H7 (cell line): ENCODE results near the gene BTG4. TPM values are rescaled to one million over a fixed set of nuclear protein-coding genes. Genes with fewer than 3 reads are reported as not detected.

ENCODE experiments used
- DNase-seq: peaks from one replicate; pipeline ENCODE4 v3.0.0; 2012
- H3K27me3 ChIP-seq: 2 replicates; pipeline ENCODE4 v1.6.0; 2011; ENCODE audit warnings: mild to moderate bottlenecking, low read length; ENCODE audit not compliant: control insufficient read depth, insufficient read depth
- H3K36me3 ChIP-seq: replicated peaks from 2 replicates; pipeline ENCODE4 v1.5.1; 2011; ENCODE audit warnings: low read length; ENCODE audit not compliant: control insufficient read depth, insufficient read depth
- H3K4me3 ChIP-seq: 2 replicates; pipeline ENCODE4 v1.5.1; 2011; ENCODE audit warnings: low read depth, mild to moderate bottlenecking, control low read depth, low read length, moderate library complexity; ENCODE audit not compliant: insufficient read depth
- total RNA-seq: library from RNA; depleted of rRNA; stranded (reverse); fragments of >200 nt; shearing (Covaris generic); gene quantifications from 2 replicates; pipeline ENCODE4 v1.2.3, GENCODE V29; 2014

BTG4 gene
- total RNA-seq, 1 experiment from 2014 or later = not detected

DNA sequence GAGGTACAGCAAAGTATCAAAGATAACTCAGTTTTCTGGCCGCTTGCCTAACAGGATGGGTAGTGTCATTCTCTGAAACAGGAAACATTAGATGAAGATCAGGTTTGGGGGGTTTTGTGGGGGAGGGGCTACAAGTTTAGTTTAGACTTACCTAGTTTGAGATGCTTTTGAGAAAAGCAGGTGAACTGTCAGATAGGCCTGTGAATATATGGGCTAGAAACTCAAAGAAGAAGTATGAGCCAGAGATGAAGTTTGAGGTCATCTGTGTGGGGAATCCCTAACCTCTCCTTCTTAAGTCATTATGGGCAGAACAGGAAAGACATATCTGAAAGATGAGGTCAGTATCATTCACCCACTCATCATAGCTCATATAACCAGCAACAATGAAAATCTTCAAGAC is 14.3 kb upstream of the BTG4 start:
- Histone ChIP-seq H3K27me3 (no peaks in the 10 kb centered on the region; the same call in 1 of the 2 replicates), H3K36me3 (no peaks in the 10 kb centered on the region), H3K4me3 (no peak overlapping the region)
- DNase-seq = no peak

- DNase-seq = no peak
- Histone ChIP-seq H3K27me3 (no peaks in the 10 kb centered on the region; the same call in 1 of the 2 replicates), H3K36me3 (no peaks in the 10 kb centered on the region), H3K4me3 (no peak overlapping the region)
Measured at GRCh38 chr11:111525456-111525855, 13.3 kb upstream of the BTG4 start.

DNA sequence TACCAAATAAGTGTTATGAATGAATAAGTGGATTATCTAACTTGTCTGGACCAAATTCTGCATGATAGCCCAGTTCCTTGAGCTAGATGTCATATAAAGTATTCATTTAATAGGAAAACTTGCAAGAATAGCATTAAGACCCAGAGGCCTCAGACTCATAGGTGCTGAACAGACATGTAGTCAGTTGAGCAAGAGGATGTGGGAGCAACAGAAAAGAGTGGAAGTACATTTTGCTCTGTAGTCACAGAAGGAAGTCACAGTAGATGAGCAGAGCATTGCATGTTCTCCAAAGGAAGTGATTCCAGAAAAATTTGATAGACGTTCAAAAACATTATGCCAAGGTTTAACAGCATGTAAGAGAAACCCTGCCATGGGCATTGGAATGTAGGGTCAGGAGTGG is 11.9 kb upstream of the BTG4 start:
- H3K27me3 ChIP-seq = no peaks in the 10 kb centered on the region; the same call in 1 of the 2 replicates
- H3K4me3 ChIP-seq = no peak overlapping the region
- no peak for DNase-seq
- H3K36me3 ChIP-seq = no peaks in the 10 kb centered on the region

GRCh38 chr11:111523343-111523742 is 11.2 kb upstream of the BTG4 start:
- DNase-seq = no peak
- H3K4me3 ChIP-seq = no peak overlapping the region
- H3K36me3 ChIP-seq = no peaks in the 10 kb centered on the region
- H3K27me3 ChIP-seq = no peaks in the 10 kb centered on the region; the same call in 1 of the 2 replicates

DNA sequence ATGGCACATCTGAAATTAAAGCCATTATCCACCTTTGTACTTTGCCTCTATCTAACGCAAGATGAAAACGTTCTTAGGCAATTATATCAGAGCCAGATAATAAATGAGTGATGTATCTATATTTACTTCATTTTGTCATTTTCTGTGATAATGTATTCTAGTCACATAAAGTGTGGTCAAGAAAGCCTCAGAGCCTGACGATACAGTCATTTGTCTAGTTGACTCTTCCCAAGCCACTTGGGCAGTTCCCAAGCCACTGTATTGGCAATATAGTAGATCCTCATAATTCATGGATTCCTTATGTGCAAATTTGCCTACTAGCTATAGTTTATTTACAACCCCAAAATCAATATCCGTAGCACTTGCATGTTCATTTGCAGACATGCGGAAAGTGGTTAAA is 10.2 kb upstream of the BTG4 start:
- no peak for DNase-seq
- H3K4me3 ChIP-seq = no peak overlapping the region
- no peaks in the 10 kb centered on the region for H3K36me3 ChIP-seq
- H3K27me3 ChIP-seq = no peaks in the 10 kb centered on the region; the same call in 1 of the 2 replicates

GRCh38 chr11:111521135-111521534 is 8.9 kb upstream of the BTG4 start:
- Histone ChIP-seq H3K36me3 (no peaks in the 10 kb centered on the region), H3K27me3 (no peaks in the 10 kb centered on the region), H3K4me3 (no peak overlapping the region)
- no peak for DNase-seq

DNA sequence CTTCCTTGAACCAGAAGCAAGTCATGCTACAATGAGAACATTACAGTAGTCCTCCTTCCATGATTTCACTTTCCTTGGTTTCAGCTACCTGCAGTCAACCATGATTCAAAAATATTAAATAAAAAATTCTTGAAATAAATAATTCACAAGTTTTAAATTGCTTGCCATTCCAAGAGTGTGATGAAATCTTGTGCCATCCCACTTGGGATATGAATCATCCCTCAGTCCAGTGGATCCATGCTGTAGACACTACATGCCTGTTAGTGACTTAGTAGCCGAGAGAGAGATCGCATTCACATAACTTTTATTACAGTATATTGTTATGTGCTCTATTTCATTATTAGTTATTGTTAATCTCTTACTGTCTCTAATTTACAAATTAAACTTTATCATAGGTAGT is 8.4 kb upstream of the BTG4 start:
- DNase-seq = no peak
- Histone ChIP-seq H3K36me3 (no peaks in the 10 kb centered on the region), H3K27me3 (no peaks in the 10 kb centered on the region), H3K4me3 (no peak overlapping the region)

DNA sequence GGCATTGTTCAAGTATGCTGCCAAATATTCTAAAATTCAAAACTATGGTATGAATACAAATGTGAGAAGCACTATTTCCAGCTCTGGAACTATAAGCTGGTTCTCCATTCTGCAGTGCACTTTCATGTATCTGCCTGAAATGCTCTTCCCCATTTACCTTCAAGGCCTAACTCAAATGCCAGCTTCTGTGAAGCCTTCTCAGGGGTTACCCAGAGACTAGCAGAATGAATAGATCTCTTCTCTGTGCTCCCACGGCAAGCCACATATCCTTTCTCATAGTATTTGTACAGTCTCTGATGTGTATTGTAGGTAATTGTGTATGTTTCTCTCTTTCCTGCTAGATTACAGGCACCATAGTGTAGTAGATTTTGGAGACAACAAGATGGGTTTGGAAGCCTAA is 6.5 kb upstream of the BTG4 start:
- peaks cover 16% of the 10 kb centered on the region for H3K27me3 ChIP-seq
- no peaks in the 10 kb centered on the region for H3K36me3 ChIP-seq
- DNase-seq = no peak
- H3K4me3 ChIP-seq = no peak overlapping the region

- Histone ChIP-seq H3K27me3 (peaks cover 34% of the 10 kb centered on the region), H3K36me3 (no peaks in the 10 kb centered on the region), H3K4me3 (no peak overlapping the region)
- no peak for DNase-seq
Measured at GRCh38 chr11:111515591-111515990, 3.4 kb upstream of the BTG4 start.

GRCh38 chr11:111514216-111515031 is 2.2 kb upstream of the BTG4 start, which contains the start of gene HOATZ:
TSS of gene HOATZ (plus strand) at chr11:111514778. CDS start at chr11:111514785, 7 bp downstream.
- peak; percentile 89 for DNase-seq
- H3K4me3 ChIP-seq = peak within 1 kb of the TSS; percentile 33; the same call in 1 of the 2 replicates
- H3K36me3 ChIP-seq = no peaks in the 10 kb centered on the region
- H3K27me3 ChIP-seq = peaks cover 34% of the 10 kb centered on the region

- peaks cover 34% of the 10 kb centered on the region for H3K27me3 ChIP-seq
- no peak for DNase-seq
- H3K36me3 ChIP-seq = no peaks in the 10 kb centered on the region
- H3K4me3 ChIP-seq = no peak overlapping the region; the same call in 1 of the 2 replicates
Measured at GRCh38 chr11:111513240-111513605, 1.0 kb upstream of the BTG4 start.

DNA sequence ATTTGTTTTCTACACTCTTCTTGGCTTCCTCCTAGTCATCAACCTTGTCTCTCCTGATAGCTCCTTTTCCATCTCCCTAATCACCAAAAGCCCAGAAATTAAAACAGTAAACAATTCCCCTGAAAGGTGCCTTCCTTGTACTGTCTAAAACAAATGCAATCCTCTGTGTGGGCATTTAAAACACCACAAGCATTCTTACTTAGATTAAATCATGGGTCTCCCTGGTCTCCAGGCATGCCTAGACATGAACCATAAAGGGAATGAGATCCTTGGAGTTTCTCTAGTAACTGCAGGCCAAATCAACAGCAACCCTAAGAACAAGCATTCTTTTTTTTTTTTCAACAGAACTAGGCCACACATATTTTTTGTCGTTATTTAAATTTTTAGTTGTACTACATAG is 1.9 kb downstream of the BTG4 start:
- DNase-seq = no peak
- peaks cover 32% of the 10 kb centered on the region for H3K27me3 ChIP-seq
- no peak overlapping the region for H3K4me3 ChIP-seq
- no peaks in the 10 kb centered on the region for H3K36me3 ChIP-seq

DNA sequence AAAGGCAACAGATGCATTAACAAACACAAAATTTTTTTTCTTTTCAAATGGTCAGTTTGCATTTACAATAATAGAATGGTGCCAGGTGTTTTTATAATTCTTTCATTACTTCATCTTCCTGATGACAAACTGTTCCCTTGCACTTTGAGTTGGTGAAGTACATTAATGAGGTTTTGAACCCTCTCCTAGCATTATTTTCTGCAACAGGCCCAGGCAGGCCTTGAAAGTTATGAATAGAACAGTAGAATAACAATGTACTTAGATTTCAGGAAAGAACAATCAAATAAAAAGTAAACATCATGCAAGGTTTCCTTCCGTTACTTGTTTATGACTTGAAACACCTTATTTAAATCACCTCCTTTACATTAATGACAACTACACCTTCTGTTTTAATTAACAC is 9.6 kb downstream of the BTG4 start:
- Histone ChIP-seq H3K4me3 (no peak overlapping the region), H3K36me3 (no peaks in the 10 kb centered on the region), H3K27me3 (no peaks in the 10 kb centered on the region)
- DNase-seq = no peak

- Histone ChIP-seq H3K4me3 (no peak overlapping the region), H3K36me3 (no peaks in the 10 kb centered on the region), H3K27me3 (no peaks in the 10 kb centered on the region)
- no peak for DNase-seq
Measured at GRCh38 chr11:111500481-111500880, 11.7 kb downstream of the BTG4 start.

- Histone ChIP-seq H3K36me3 (no peaks in the 10 kb centered on the region), H3K4me3 (no peak overlapping the region), H3K27me3 (no peaks in the 10 kb centered on the region; the same call in 1 of the 2 replicates)
- no peak for DNase-seq
Measured at GRCh38 chr11:111499483-111499882, 12.7 kb downstream of the BTG4 start.
